IPS-NIHi7 (cell line): ENCODE results near the gene RARB.

ENCODE experiments used
- DNase-seq: peaks from one replicate; pipeline ENCODE4 v3.0.0; 2012; ENCODE audit warnings: mixed read lengths; ENCODE audit errors: extremely low spot score

Gene RARB

GRCh38 chr3:25508433-25508832, 80.4 kb downstream of the RARB start:
- no peak for DNase-seq

- DNase-seq: no peak
These were observed 80.8 kb downstream of the RARB start for GRCh38 chr3:25508901-25509300.

GRCh38 chr3:25510797-25511196, 82.7 kb downstream of the RARB start:
- DNase-seq: no peak

GRCh38 chr3:25511972-25512721, 84.1 kb downstream of the RARB start:
- no peak for DNase-seq

- no peak for DNase-seq
These were observed 85.7 kb downstream of the RARB start for GRCh38 chr3:25513642-25514266.

- DNase-seq: no peak
These were observed 87.1 kb downstream of the RARB start for GRCh38 chr3:25515171-25515570.

GRCh38 chr3:25520926-25521559, 93.0 kb downstream of the RARB start:
- no peak for DNase-seq

- no peak for DNase-seq
These were observed 99.3 kb downstream of the RARB start for GRCh38 chr3:25527336-25527735.

GRCh38 chr3:25527801-25528200, 99.7 kb downstream of the RARB start:
- no peak for DNase-seq

GRCh38 chr3:25531971-25532370, 103.9 kb downstream of the RARB start:
- no peak for DNase-seq

- peak; percentile 38 for DNase-seq
These were observed 104.5 kb downstream of the RARB start for GRCh38 chr3:25532431-25533162.

GRCh38 chr3:25533399-25533798, 105.3 kb downstream of the RARB start:
- DNase-seq: no peak

- DNase-seq: no peak
These were observed 105.9 kb downstream of the RARB start for GRCh38 chr3:25534007-25534406.

- DNase-seq: no peak
These were observed 108.7 kb downstream of the RARB start for GRCh38 chr3:25536521-25537391.

GRCh38 chr3:25537516-25537915, 109.5 kb downstream of the RARB start:
- no peak for DNase-seq

GRCh38 chr3:25540273-25540672, 112.2 kb downstream of the RARB start:
- DNase-seq: no peak

GRCh38 chr3:25542492-25543039, 114.5 kb downstream of the RARB start:
- no peak for DNase-seq

- no peak for DNase-seq
These were observed 119.0 kb downstream of the RARB start for GRCh38 chr3:25547103-25547502.

- no peak for DNase-seq
These were observed 120.0 kb downstream of the RARB start for GRCh38 chr3:25547943-25548674.

GRCh38 chr3:25548836-25549235, 120.8 kb downstream of the RARB start:
- no peak for DNase-seq
